ENCODE results near the gene PAFAH2.

- TF ChIP-seq ZFX (IDR thresholded peaks at IDR 0.05; ENCODE audit: borderline replicate concordance) (no peak), CTCF (IDR thresholded peaks at IDR 0.05) (no peak)
Observed at GRCh38 chr1:26006710-26007109, 8.8 kb upstream of the PAFAH2 start.

Data from 22Rv1 (cell line).